Dendritic cell treated with granulocyte-macrophage colony-stimulating factor and Interleukin-4, amounts not matched to agents 40 ng/mL and 50 ng/mL, for 4 days (primary cell): ENCODE measurements around the gene BICRAL.

ENCODE experiments used
- H3K27ac Mint-ChIP-seq: one replicate; pipeline ENCODE4 v1.8.0; 2022; ENCODE audit warnings: mild to moderate bottlenecking, mixed read lengths
- H3K27me3 Mint-ChIP-seq: one replicate; pipeline ENCODE4 v1.8.0; 2022; ENCODE audit warnings: mild to moderate bottlenecking, mixed read lengths
- H3K36me3 Mint-ChIP-seq: one replicate; pipeline ENCODE4 v1.8.0; 2022; ENCODE audit warnings: low read depth, mixed read lengths
- H3K4me1 Mint-ChIP-seq: one replicate; pipeline ENCODE4 v1.8.0; 2022; ENCODE audit warnings: low read depth, mixed read lengths
- H3K4me3 Mint-ChIP-seq: one replicate; pipeline ENCODE4 v1.8.0; 2022; ENCODE audit warnings: mild to moderate bottlenecking, moderate library complexity, mixed read lengths
- H3K9me3 Mint-ChIP-seq: one replicate; pipeline ENCODE4 v1.8.0; 2022; ENCODE audit warnings: mixed read lengths
- intact Hi-C: fragments of 100-400 bp; cut with micrococcal nuclease; formaldehyde crosslinking; loops from one replicate; pipeline ENCODE4 v1.15.0; 2022

BICRAL gene

DNA sequence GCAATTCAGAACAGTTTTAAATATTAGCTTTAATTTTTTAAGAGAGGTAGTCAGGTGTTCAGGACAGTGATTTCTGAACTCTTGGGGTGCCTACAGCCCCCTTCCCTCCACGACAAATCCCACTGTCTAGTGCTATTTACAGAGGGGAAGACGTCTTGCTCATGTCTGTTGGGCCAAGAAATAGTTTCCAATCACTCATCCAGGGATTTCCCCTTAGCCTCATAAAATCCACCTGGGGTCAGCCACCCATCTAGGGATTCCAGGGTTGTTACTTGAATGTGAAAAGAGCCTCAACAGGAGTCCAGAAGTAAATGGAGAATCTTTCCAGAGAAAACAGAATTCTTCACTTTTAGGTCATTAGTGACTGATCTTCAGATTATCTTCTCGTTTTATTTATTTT is 37.0 kb downstream of the BICRAL start:
- no peak overlapping the region for H3K4me3 Mint-ChIP-seq
- H3K9me3 Mint-ChIP-seq, result no peaks in the 10 kb centered on the region
- peaks cover 5% of the 10 kb centered on the region for H3K4me1 Mint-ChIP-seq
- intact Hi-C loops, result no loop called here
- no peak overlapping the region for H3K27ac Mint-ChIP-seq
- no peaks in the 10 kb centered on the region for H3K27me3 Mint-ChIP-seq
- peaks cover 25% of the 10 kb centered on the region for H3K36me3 Mint-ChIP-seq

DNA sequence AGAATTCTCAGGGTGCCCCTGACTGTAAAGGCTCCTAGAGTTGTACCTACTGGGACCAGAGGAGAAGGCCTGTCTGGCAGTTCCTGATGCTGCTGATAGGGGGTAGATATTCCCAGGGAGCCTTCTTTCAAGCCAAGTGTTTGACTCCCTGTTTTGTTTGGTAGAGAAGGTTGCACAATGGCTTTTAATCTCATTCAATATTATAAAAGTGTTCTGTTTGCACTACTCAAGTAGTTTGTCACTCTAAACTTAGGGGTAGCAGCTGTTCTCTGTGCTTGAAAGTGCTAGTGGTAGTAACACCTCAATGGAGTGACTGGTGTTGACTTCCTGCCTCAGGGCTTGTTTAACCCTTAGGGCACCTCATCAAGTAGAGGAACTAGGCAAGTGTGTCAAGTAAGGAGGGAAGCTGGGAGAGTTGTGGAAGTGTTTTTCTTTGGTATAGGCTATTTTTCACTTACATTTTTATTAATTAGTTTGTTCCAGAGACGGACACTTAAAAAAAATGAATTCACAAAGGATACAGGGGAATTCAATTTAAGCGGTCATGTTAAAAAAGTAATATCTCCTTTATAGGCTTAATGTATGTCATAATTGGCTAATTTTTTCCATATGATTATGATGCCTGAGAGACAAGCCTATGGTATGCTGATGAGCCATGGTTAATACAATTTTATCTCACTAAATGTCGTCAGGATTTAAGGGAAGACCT is 38.1 kb downstream of the BICRAL start:
- intact Hi-C loops, result no loop called here
- Mint-ChIP-seq H3K27ac (no peak overlapping the region), H3K4me1 (peaks cover 5% of the 10 kb centered on the region)

GRCh38 chr6:42820512-42821340 is 38.9 kb downstream of the BICRAL start:
- no peaks in the 10 kb centered on the region for H3K9me3 Mint-ChIP-seq
- intact Hi-C loops, result no loop called here
- H3K36me3 Mint-ChIP-seq, result peaks cover 42% of the 10 kb centered on the region
- H3K27ac Mint-ChIP-seq, result peak overlapping the region; percentile 52
- peaks cover 5% of the 10 kb centered on the region for H3K4me1 Mint-ChIP-seq
- H3K27me3 Mint-ChIP-seq, result no peaks in the 10 kb centered on the region
- H3K4me3 Mint-ChIP-seq, result no peak overlapping the region

More for the DNA sequence above, 38.1 kb downstream of the BICRAL start:
- H3K27me3 Mint-ChIP-seq, result no peaks in the 10 kb centered on the region
- no peak overlapping the region for H3K4me3 Mint-ChIP-seq
- peaks cover 36% of the 10 kb centered on the region for H3K36me3 Mint-ChIP-seq
- H3K9me3 Mint-ChIP-seq, result no peaks in the 10 kb centered on the region

GRCh38 chr6:42821341-42821668 is 39.5 kb downstream of the BICRAL start:
- H3K4me1 Mint-ChIP-seq, result peaks cover 5% of the 10 kb centered on the region
- H3K27me3 Mint-ChIP-seq, result no peaks in the 10 kb centered on the region
- no peak overlapping the region for H3K4me3 Mint-ChIP-seq
- peaks cover 48% of the 10 kb centered on the region for H3K36me3 Mint-ChIP-seq
- intact Hi-C loops, result no loop called here
- no peaks in the 10 kb centered on the region for H3K9me3 Mint-ChIP-seq
- peak overlapping the region; percentile 52 for H3K27ac Mint-ChIP-seq

GRCh38 chr6:42821846-42822245 is 40.0 kb downstream of the BICRAL start:
- intact Hi-C loops, result no loop called here
- H3K27ac Mint-ChIP-seq, result no peak overlapping the region
- H3K4me1 Mint-ChIP-seq, result peaks cover 5% of the 10 kb centered on the region
- no peaks in the 10 kb centered on the region for H3K27me3 Mint-ChIP-seq
- H3K36me3 Mint-ChIP-seq, result peaks cover 54% of the 10 kb centered on the region
- no peak overlapping the region for H3K4me3 Mint-ChIP-seq
- no peaks in the 10 kb centered on the region for H3K9me3 Mint-ChIP-seq

GRCh38 chr6:42829561-42830092 is 47.8 kb downstream of the BICRAL start:
- H3K36me3 Mint-ChIP-seq, result peaks cover 82% of the 10 kb centered on the region
- no peak overlapping the region for H3K4me3 Mint-ChIP-seq
- no peaks in the 10 kb centered on the region for H3K4me1 Mint-ChIP-seq
- no peaks in the 10 kb centered on the region for H3K9me3 Mint-ChIP-seq
- H3K27me3 Mint-ChIP-seq, result no peaks in the 10 kb centered on the region
- no peak overlapping the region for H3K27ac Mint-ChIP-seq
- intact Hi-C loops, result no loop called here

DNA sequence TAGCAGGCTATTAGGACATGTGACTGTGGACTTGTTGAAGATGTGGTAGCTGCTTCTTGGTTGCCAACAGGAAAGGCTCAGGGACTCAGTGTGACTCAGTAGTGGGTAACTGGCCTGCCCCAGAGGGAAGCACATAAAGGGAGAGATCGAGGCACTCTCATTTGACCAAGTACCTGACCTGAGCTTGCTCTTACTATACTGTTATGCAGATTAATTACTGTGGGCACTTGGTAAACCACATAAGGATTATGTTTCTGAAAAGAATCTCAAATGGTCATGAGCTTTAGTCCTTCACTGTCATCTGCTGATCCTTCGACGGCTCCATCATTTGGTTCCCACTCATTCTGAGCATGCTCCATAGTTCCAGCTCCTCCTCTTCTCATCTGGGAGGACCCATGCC is 49.4 kb downstream of the BICRAL start:
- peaks cover 72% of the 10 kb centered on the region for H3K36me3 Mint-ChIP-seq
- H3K9me3 Mint-ChIP-seq, result no peaks in the 10 kb centered on the region

DNA sequence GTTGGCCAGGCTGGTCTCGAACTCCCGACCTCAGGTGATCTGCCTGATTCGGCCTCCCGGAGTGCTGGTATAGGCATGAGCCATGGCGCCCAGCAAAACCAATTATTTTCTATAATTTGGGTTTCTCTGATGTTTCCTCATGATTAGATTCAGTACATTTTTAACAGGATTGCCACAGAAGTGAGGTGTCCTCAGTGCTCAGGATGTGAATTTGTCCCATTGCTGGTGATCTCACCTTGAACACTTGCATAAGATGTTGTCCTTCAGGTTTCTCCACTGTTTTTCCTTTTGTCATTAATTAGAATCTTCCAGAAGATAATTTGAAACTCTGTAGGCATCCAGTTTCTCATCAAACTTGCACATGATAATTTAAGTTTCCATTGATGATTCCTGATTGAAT is 52.2 kb downstream of the BICRAL start:
- no peaks in the 10 kb centered on the region for H3K27me3 Mint-ChIP-seq
- no peak overlapping the region for H3K27ac Mint-ChIP-seq
- no peaks in the 10 kb centered on the region for H3K4me1 Mint-ChIP-seq
- H3K9me3 Mint-ChIP-seq, result no peaks in the 10 kb centered on the region
- peaks cover 44% of the 10 kb centered on the region for H3K36me3 Mint-ChIP-seq
- intact Hi-C loops, result no loop called here
- no peak overlapping the region for H3K4me3 Mint-ChIP-seq

More for the DNA sequence above, 49.4 kb downstream of the BICRAL start:
- Mint-ChIP-seq H3K4me1 (no peaks in the 10 kb centered on the region), H3K27me3 (no peaks in the 10 kb centered on the region), H3K4me3 (no peak overlapping the region), H3K27ac (no peak overlapping the region)
- intact Hi-C loops, result no loop called here

- intact Hi-C loops, result no loop called here
- Mint-ChIP-seq H3K27me3 (no peaks in the 10 kb centered on the region), H3K9me3 (no peaks in the 10 kb centered on the region), H3K27ac (no peak overlapping the region), H3K36me3 (peaks cover 43% of the 10 kb centered on the region), H3K4me3 (no peak overlapping the region), H3K4me1 (no peaks in the 10 kb centered on the region)
Measured at GRCh38 chr6:42841844-42842584, 60.2 kb downstream of the BICRAL start.

DNA sequence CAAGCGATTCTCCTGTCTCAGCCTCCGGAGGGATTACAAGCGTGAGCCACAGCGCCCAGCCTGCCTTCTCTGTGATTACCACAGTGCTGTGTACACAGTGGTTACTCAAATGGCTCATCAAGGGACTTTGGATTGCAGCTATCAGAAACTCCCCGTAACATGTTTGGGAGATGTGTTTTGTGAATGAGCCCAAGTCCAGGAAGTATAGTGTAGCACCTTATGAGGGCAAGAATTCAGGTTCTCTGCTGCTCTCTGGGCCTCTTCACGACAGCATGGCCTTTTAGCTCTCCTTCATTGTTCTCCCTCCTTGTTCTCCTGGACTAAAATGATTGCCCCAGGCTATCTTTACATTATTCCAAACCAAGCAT is 63.5 kb downstream of the BICRAL start:
- Mint-ChIP-seq H3K36me3 (peaks cover 57% of the 10 kb centered on the region), H3K9me3 (no peaks in the 10 kb centered on the region), H3K4me3 (no peak overlapping the region), H3K4me1 (no peaks in the 10 kb centered on the region), H3K27me3 (no peaks in the 10 kb centered on the region), H3K27ac (no peak overlapping the region)
- intact Hi-C loops, result no loop called here

DNA sequence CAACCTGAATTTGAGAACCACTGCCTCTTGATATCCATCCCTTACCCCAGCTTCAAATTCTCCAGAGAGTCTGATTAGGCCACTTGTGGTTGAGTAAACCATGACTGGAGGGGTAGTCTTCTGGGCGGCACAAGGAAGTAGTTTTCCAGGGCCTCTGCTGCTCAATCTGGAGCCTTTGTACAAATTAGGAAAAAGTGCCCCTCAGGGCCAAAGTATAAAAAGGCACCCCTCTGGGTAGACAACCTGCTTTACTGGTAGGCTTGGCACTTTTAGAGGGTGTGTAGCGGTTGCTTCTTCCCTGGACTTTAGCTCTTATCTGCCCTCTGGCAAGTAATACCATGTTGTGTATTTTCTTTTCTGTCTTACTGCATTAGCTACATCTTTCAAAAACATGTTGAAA is 64.7 kb downstream of the BICRAL start:
- intact Hi-C loops, result no loop called here
- peaks cover 59% of the 10 kb centered on the region for H3K36me3 Mint-ChIP-seq
- no peaks in the 10 kb centered on the region for H3K4me1 Mint-ChIP-seq
- no peak overlapping the region for H3K27ac Mint-ChIP-seq
- H3K9me3 Mint-ChIP-seq, result no peaks in the 10 kb centered on the region
- H3K4me3 Mint-ChIP-seq, result no peak overlapping the region
- H3K27me3 Mint-ChIP-seq, result no peaks in the 10 kb centered on the region

DNA sequence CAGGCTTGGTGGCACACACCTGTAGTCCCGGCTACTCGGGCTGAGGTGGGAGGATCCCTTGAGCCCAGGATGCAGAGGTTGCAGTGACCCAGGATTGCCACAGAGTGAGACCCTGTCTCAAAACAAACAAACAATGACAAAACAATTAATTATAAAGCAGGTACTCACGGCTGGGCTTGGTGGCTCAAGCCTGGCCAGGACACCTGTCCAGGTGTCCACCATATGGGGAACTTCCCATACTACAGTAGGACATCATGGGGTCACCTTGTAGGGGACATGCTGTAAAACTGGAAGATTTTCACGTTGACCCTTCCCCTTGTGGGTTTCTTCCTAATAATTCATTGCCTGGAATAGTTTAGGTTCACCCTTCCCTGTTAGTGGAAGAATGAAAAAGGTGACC is 66.8 kb downstream of the BICRAL start:
- no peaks in the 10 kb centered on the region for H3K27me3 Mint-ChIP-seq
- no peaks in the 10 kb centered on the region for H3K4me1 Mint-ChIP-seq
- H3K9me3 Mint-ChIP-seq, result no peaks in the 10 kb centered on the region
- H3K27ac Mint-ChIP-seq, result no peak overlapping the region
- H3K36me3 Mint-ChIP-seq, result peaks cover 63% of the 10 kb centered on the region
- intact Hi-C loops, result no loop called here
- no peak overlapping the region for H3K4me3 Mint-ChIP-seq

DNA sequence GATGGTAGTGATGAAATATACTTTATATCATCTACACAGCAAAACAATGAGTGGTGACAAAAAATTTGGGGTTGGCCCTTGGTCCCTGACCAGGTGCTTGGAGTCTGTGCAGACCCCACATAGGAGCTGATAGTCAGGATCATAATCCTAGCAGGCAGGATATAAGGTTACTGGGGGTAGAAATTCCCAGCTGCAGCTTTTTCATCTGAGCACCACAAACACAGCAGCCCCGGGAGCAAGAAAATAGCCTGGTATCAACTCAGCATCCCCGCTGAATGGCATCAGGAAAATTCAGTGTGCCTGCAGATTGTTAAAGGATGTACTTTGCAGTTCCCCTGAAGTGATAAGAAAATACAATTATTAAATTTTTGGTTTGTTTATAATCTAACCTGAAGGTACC is 69.7 kb downstream of the BICRAL start:
- Mint-ChIP-seq H3K36me3 (peaks cover 72% of the 10 kb centered on the region), H3K9me3 (no peaks in the 10 kb centered on the region), H3K4me1 (no peaks in the 10 kb centered on the region), H3K27ac (no peak overlapping the region), H3K4me3 (no peak overlapping the region), H3K27me3 (no peaks in the 10 kb centered on the region)
- intact Hi-C loops, result no loop called here

GRCh38 chr6:42860036-42860435 is 78.2 kb downstream of the BICRAL start:
- Mint-ChIP-seq H3K9me3 (no peaks in the 10 kb centered on the region), H3K4me3 (no peak overlapping the region), H3K27me3 (no peaks in the 10 kb centered on the region), H3K27ac (no peak overlapping the region), H3K36me3 (peaks cover 100% of the 10 kb centered on the region), H3K4me1 (no peaks in the 10 kb centered on the region)
- intact Hi-C loops, result no loop called here
